Jurkat, Clone E6-1 (cell line): ENCODE measurements around the gene FTL. TPM values are rescaled to one million over a fixed set of nuclear protein-coding genes. Genes with fewer than 3 reads are reported as not detected.
"Not testable (repeated sequence)": the region's sequence is repeated elsewhere in the genome, so short reads cannot be mapped to it uniquely, and the experiment has no call there.

Experiments used
- DNase-seq: peaks from one replicate; pipeline ENCODE4 v3.0.0-alpha.2; 2011; ENCODE audit warnings: low read depth, low spot score
- H3K4me3 ChIP-seq: 2 replicates; pipeline ENCODE4 v1.5.1; 2011; ENCODE audit warnings: mild to moderate bottlenecking, low read length, control low read depth, moderate library complexity
- polyA plus RNA-seq: library from polyadenylated mRNA; unstranded; fragments of >200 nt; gene quantifications from one replicate; pipeline ENCODE4 v1.2.1, GENCODE V29; 2012; ENCODE audit warnings: missing spikeins; ENCODE audit not compliant: insufficient read length, insufficient read depth

The FTL gene
- 719 TPM for polyA plus RNA-seq

DNA sequence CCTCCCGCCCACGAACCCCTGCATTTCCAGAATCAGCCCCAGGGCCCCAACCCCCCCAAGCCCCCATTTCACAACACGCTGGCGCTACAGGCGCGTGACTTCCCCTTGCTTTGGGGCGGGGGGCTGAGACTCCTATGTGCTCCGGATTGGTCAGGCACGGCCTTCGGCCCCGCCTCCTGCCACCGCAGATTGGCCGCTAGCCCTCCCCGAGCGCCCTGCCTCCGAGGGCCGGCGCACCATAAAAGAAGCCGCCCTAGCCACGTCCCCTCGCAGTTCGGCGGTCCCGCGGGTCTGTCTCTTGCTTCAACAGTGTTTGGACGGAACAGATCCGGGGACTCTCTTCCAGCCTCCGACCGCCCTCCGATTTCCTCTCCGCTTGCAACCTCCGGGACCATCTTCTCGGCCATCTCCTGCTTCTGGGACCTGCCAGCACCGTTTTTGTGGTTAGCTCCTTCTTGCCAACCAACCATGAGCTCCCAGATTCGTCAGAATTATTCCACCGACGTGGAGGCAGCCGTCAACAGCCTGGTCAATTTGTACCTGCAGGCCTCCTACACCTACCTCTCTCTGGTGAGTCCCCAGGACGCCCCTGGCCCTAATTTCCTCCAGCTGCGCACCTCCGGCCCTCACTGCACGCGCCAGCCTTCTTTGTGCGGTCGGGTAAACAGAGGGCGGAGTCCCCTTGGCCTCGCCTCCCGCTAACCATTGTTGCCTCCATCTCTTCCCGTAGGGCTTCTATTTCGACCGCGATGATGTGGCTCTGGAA is at the start of gene FTL:
Gene FTL, plus strand, starts transcription at position 270 of the 766 bp plus-strand sequence. Its CDS starts 199 bp downstream, at position 469.
- DNase-seq = peak; percentile 88
- H3K4me3 ChIP-seq = peak within 1 kb of the TSS; percentile 78

DNA sequence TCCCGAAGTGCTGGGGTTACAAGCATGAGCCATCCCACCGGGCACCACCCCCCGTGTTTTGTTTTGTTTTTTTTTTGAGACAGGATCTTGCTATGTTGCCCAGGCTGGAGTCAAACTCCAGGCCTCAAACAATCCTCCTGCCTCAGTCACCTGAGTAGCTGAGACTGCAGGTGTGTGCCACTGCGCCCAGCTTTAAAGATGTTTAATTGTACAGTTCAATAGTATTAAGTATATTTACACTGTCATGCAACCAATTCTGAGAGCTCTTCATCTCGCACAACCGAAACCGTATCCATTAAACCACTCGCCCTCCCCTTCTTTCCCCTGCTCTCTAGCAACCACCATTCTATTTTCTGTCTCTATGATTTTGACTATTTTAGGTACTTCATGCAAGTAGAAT is 49.4 kb upstream of the FTL start:
- DNase-seq = no peak
- H3K4me3 ChIP-seq = no peak overlapping the region

DNA sequence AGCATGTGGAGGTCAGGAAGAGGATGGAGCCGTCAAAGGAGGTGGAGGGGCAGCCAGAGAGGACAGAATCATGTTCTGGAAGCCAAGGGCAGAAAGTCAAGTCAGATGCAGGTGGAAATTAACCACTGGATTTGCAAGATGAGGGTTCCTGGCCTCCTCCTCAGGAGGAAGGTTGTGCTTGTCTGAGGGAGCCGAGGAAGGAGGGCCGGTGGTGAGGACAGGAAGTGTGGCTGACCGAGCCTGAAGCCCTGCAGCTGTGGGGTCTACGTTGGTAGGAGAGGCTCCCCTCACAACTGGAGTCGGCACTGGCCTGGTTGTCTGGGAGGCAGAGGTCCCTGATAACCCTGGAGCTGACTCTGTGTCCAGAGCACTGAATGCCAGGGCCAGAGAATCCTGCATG is 47.0 kb upstream of the FTL start:
- no peak for DNase-seq
- no peak overlapping the region for H3K4me3 ChIP-seq

DNA sequence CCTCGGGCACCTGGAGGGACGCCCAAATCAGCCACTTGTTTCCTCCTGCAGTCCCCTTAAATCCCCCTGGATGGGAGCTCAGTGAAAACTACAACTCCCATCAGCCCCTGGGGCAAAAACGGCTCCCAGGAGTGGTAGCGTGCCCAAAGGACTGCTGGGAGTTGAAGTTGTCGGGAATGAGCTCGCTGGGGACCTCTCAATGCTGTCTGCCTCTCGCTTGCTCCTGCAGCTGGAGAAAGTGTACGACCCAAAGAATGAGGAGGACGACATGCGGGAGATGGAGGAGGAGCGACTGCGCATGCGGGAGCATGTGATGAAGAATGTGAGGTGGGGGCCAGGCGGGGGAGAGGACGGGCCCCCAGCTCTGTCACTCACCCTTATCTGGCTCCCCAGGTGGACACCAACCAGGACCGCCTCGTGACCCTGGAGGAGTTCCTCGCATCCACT is 46.3 kb upstream of the FTL start:
- H3K4me3 ChIP-seq = no peak overlapping the region
- no peak for DNase-seq

DNA sequence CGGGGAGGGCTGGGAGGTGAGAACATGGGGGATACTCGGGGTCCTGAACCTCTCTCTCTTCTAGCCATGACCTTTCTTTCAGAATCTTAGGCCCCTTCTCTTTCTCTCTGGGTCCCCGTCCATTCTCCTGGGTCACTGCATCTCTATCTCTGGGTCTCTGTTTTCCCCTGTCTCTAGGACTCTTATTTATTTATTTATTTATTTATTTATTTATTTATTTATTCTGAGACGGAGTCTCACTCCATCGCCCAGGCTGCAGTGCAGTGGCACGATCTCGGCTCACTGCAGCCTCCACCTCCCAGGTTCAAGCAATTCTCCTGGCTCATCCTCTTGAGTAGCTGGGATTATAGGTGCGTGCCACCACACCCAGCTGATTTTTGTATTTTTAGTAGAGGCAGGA is 45.8 kb upstream of the FTL start:
- not testable (repeated sequence) for DNase-seq, H3K4me3 ChIP-seq

DNA sequence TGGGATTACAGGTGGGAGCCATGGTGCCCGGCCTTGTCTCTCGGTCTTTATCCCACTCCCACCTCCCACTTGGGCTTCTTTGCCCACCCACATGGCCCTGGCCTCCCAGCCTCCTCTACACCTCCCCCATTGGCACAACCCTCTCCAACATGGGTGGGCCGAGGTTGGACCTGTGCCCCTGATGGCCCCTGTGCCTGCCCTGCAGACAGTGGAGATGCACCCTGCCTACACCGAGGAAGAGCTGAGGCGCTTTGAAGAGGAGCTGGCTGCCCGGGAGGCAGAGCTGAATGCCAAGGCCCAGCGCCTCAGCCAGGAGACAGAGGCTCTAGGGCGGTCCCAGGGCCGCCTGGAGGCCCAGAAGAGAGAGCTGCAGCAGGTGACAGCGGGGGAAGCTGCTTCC is 44.2 kb upstream of the FTL start:
- H3K4me3 ChIP-seq = no peak overlapping the region
- no peak for DNase-seq

DNA sequence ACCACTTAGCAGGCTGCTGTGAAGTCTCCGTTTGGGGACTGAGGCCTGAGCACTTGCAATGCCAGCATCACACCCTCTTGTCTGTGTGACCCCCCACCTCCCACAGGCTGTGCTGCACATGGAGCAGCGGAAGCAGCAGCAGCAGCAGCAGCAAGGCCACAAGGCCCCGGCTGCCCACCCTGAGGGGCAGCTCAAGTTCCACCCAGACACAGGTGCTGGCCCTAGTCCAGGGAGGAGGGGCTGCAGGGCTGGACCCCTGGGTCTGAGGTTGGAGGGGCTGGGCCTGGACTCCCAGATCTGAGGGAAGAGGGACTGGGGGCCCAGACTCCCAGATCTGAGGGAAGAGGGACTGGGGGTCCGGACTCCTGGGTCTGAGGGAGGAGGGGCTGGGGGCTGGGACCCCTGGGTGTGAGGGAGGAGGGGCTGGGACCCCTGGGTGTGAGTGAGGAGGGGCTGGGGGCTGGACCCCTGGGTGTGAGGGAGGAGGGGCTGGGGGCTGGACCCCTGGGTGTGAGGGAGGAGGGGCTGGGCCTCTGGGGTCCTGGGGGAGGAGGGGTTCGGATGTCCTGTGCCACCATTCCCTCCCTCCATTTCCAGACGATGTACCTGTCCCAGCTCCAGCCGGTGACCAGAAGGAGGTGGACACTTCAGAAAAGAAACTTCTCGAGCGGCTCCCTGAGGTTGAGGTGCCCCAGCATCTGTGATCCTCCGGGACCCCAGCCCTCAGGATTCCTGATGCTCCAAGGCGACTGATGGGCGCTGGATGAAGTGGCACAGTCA is 43.2 kb upstream of the FTL start:
- no peak overlapping the region for H3K4me3 ChIP-seq
- DNase-seq = no peak

DNA sequence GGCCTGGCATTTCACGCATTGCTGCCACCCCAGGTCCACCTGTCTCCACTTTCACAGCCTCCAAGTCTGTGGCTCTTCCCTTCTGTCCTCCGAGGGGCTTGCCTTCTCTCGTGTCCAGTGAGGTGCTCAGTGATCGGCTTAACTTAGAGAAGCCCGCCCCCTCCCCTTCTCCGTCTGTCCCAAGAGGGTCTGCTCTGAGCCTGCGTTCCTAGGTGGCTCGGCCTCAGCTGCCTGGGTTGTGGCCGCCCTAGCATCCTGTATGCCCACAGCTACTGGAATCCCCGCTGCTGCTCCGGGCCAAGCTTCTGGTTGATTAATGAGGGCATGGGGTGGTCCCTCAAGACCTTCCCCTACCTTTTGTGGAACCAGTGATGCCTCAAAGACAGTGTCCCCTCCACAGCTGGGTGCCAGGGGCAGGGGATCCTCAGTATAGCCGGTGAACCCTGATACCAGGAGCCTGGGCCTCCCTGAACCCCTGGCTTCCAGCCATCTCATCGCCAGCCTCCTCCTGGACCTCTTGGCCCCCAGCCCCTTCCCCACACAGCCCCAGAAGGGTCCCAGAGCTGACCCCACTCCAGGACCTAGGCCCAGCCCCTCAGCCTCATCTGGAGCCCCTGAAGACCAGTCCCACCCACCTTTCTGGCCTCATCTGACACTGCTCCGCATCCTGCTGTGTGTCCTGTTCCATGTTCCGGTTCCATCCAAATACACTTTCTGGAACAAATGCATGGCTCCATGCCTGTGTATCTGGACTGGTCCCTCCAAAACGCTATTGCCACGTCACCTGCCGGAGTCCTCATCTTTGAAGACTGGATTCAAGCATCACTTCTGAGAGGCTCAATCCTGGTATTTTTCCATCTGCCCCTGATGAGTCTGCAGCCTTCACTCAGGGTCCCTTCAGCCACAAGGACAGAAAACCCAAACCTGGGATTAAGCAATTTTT is 42.3 kb upstream of the FTL start:
- DNase-seq = no peak
- no peak overlapping the region for H3K4me3 ChIP-seq

DNA sequence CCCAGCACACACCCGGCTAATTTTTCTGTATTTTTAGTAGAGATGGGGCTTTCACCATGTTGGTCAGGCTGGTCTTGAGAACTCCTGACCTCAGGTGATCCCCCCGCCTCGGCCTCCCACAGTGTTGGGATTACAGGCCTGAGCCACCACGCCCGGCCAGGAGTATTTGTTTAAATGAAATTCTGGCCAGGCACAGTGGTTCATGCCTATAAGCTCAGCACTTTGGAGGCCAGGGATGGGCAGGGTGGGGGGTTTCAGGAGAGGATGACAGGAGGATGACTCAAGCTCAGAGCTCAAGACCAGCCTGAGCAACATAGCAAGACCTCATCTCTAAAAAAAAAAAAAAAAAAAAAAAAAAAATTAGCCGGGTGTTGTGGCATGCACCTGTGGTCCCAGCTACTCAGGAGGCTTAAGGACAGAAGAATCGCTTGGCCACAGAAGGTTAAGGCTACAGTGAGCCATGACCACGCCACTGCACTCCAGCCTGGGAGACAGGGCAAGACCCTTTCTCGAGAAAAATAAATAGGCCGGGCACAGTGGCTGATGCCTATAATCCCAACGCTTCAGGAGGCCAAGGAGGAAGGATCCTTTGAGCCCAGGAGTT is 39.8 kb upstream of the FTL start:
- H3K4me3 ChIP-seq = no peak overlapping the region
- no peak for DNase-seq

DNA sequence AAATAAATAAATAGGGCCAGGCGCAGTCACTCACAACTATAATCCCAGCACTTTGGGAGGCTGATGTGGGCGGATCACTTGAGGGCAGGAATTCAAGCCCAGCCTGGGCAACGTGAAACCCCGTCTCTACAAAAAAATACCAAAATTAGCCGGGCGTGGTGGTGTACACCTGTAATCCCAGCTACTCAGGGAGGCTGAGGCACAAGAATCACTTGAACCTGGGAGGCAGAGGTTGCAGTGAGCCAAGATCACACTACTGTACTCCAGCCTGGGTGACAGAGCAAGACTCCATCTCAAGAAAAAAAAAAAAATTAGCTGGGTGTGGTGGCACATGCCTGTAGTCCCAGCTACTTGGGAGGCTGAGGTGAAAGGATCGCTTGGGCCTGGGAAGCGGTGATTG is 39.2 kb upstream of the FTL start:
- DNase-seq, H3K4me3 ChIP-seq: not testable (repeated sequence)

DNA sequence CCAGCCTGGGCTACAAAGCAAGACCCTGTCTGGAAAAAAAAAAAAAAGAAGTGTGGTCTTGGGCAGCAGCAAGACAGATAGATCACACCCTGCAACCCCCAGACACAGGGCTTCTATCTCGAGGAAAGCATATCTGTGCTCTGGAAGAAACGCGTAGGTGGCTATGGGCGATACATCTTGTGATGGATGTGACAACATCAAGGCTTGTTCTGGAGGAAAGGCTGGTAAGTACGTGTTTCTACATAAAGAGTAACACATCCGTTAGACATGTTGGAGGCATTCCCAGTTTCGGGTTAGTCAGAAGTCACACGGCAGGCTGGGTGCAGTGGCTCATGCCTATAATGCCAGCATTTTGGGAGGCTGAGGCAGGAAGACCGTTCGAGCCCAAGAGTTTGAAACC is 38.2 kb upstream of the FTL start:
- no peak overlapping the region for H3K4me3 ChIP-seq
- no peak for DNase-seq

DNA sequence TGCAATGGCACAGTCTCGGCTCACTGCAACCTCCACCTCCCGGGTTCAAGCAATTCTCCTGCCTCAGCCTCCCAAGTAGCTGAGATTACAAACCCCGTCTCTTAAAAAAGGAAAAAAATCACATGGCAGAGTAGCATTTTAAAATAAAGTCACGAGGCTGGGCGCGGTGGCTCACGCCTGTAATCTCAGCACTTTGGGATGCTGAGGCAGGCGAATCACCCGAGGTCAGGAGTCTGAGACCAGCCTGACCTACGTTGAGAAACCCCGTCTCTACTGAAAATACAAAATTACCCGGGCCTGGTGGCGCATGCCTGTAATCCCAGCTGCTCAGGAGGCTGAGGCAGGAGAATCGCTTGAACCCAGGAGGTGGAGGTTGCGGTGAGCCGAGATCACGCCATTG is 37.4 kb upstream of the FTL start:
- H3K4me3 ChIP-seq, DNase-seq: not testable (repeated sequence)

DNA sequence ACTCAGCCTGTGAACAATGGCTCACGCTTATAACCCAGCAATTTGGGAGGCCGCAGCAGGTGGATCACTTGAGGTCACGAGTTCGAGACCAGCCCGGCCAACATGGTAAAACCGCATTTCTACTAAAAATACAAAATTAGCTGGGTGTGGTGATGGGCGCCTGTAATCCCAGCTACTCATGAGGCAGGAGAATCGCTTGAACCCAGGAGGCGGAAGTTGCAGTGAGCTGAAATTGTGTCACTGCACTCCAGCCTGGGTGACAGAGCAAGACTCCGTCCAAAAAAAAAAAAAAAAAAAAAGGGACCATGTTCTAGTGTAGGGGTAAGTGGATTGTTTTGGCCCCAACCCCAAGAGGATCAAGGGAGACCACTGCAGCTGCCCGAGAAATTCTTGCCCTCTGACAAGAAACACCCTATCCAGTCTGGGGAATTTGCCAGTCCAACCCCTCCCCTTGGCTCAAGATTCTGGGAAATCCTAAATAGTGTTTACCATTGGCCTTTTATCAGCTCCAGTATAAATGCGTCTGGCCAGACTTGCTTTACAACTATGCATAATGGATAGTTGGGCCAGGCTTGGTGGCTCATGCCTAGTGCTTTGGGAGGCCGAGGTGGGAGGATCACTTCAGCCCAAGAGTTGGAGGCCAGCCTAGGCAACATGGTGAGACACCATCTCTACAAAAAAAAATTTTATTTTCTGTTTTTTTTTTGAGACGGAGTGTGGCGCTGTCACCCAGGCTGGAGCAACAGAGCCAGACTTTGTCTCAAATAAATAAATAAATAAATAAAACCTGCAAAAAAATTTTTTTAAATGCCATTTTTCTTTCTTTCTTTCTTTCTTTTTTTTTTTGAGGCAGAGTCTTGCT is 36.7 kb upstream of the FTL start:
- H3K4me3 ChIP-seq = no peak overlapping the region
- no peak for DNase-seq

DNA sequence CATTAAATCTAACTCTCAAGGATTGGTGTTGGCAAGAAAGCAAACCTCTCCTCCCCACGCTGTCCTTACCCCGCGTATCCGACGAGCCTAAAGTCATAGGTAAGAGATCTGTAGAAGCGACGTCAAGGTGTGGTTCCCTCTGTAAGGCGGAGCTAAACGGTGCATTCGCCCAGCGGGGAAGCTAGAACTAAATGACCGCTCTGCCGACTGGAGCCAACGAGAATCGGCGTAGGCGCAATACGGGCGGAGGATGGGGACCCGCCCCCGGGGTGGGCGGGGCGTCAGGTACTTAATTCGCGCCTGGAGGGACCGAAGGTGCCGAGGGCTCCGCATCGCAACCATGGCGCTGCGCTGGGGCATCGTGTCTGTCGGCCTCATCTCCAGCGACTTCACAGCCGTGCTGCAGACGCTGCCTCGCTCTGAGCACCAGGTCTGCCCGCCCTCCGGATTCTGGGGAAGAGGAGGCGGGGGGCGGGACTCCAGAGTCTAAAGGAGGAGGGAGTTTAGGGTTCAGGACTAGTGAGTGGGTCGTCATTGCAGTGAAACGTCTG is 31.7 kb upstream of the FTL start, which contains the start of gene DHDH:
Gene DHDH, plus strand, starts transcription at position 318 of the 551 bp plus-strand sequence. Its CDS starts 23 bp downstream, at position 341.
- H3K4me3 ChIP-seq = peak within 1 kb of the TSS; percentile 56
- peak; percentile 75 for DNase-seq

DNA sequence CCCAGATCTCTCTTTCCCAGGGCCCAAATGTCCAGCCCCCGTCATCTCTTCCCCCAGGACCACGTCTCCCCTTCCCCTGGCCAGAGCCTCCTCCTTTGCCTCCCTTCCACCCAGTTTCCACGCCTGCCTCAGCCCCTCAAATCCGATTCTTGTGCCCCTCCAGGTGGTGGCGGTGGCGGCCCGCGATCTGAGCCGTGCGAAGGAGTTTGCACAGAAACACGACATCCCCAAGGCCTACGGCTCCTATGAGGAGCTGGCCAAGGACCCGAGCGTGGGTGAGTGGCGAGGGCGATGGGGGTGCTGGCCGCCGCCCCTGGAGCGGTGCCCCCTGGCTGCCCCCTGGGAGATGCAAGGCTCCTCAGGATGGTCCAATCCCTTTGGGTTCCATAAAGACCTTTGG is 30.3 kb upstream of the FTL start:
- no peak for DNase-seq

DNA sequence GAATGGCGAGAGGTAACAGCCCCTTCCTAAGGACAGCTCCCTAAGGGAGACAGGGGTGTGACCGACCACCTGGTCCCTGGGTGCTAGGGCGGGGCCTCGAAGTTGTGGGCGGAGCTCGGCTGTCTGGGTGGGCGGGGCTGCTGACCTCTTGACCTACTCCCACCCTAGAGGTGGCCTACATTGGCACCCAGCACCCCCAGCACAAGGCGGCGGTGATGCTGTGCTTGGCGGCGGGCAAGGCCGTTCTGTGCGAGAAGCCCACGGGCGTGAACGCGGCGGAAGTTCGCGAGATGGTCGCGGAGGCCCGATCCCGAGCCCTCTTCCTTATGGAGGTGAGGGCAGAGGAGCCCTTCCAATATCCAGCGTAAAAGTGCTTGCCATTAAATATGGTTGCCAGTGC is 29.2 kb upstream of the FTL start:
- H3K4me3 ChIP-seq = no peak overlapping the region
- DNase-seq = no peak

More for the DNA sequence above, 30.3 kb upstream of the FTL start:
- no peak overlapping the region for H3K4me3 ChIP-seq

DNA sequence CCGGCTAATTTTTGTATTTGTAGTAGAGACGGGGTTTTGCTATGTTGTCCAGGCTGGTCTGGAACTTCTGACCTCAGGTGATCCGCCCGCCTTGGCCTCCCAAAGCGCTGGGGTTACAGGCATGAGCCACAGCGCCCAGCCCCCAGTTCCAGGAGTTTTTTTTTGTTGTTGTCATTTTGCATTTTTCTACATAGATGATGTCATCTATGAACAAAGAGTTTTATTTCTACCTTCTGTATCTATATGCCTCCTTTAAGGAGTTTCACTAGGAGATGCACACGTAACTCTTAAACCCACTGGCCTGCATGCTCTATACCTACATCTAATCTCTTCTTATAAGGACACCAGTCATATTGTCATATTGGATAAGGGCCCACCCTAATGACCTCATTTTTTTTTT is 26.9 kb upstream of the FTL start:
- H3K4me3 ChIP-seq = no peak overlapping the region
- DNase-seq = no peak

DNA sequence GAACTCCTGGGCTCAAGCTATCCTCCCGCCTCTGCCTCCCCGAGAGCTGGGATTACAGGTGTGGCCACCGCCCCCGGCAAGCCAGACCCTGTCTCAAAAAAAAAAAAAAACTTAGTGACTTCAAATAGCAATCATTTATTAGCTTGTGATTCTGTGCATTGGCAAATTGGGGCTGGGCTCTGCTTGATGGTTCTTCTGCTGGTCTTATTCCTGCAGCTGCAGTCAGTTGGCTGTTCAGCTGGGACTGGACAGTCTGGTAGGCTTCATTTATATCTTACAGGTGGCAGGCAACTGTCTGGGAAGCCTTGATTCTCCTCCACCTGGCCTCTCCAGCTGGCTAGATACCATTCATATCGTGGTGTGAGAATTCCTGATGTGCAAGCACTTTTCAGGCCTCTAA is 24.2 kb upstream of the FTL start:
- no peak for DNase-seq
- H3K4me3 ChIP-seq = no peak overlapping the region
